ENCODE measurements around the gene DAB2. TPM values are rescaled to one million over a fixed set of nuclear protein-coding genes. Genes with fewer than 3 reads are reported as not detected.

The DAB2 gene
- total RNA-seq, 1 experiment from 2014 or later: 2.3 TPM

GRCh38 chr5:39377613-39378012 is 47.2 kb downstream of the DAB2 start:
- H3K56ac ChIP-seq (ENCODE audit: insufficient read length, low read depth, low read length): no peak overlapping the region
- Mint-ChIP-seq H3K27ac (no peak overlapping the region), H3K27me3 (ENCODE audit: low read depth) (no peaks in the 10 kb centered on the region), H3K9me3 (no peaks in the 10 kb centered on the region; a peak in 1 of 5 replicates), H3K36me3 (ENCODE audit: insufficient read depth in 1 of 3, low read depth in 3 of 3) (no peaks in the 10 kb centered on the region), H3K4me1 (peaks cover 4 to 9% of the 10 kb centered on the region in 2 experiments), H3K4me3 (no peak overlapping the region)
- H3K4me2 ChIP-seq (ENCODE audit: insufficient read depth, insufficient read length, low read length): no peak overlapping the region
- peaks cover 2% of the 10 kb centered on the region; the same call in 1 of the 2 replicates for H3K4me1 ChIP-seq (ENCODE audit: insufficient read depth, low read length)
- TF ChIP-seq CTCF (conservative IDR thresholded peaks at IDR 0.05): no peak
- H4K91ac ChIP-seq (ENCODE audit: insufficient read length, low read depth, low read length): no peak overlapping the region
- no peak overlapping the region for H2BK15ac ChIP-seq (ENCODE audit: low read depth, low read length)
- H3K14ac ChIP-seq (ENCODE audit: insufficient read depth, low read length): no peak overlapping the region
- H3K23ac ChIP-seq (ENCODE audit: insufficient read length, low read depth, low read length): no peak overlapping the region
- H4K20me1 ChIP-seq (ENCODE audit: control insufficient read depth, insufficient read depth, insufficient read length): no peaks in the 10 kb centered on the region
- WGBS (ENCODE audit: extremely low coverage, insufficient read length, low lambda C conversion rate): no CpG with 5 or more reads among the region's 2 CpGs
- H3K79me2 ChIP-seq (ENCODE audit: insufficient read depth, low read length): no peaks in the 10 kb centered on the region
- no peaks in the 10 kb centered on the region for H3K9me3 ChIP-seq (ENCODE audit: control insufficient read depth, low read depth, low read length)
- no peak overlapping the region for H4K8ac ChIP-seq (replicated peaks; ENCODE audit: insufficient read length, low read depth, low read length)
- H3K18ac ChIP-seq (ENCODE audit: insufficient read length, low read depth, low read length): no peak overlapping the region
- H2BK5ac ChIP-seq (ENCODE audit: insufficient read length, low read length): no peak overlapping the region
- no peak overlapping the region for H2BK120ac ChIP-seq (ENCODE audit: low read depth, low read length, poor library complexity, severe bottlenecking)
- no peak overlapping the region for H2AFZ ChIP-seq (ENCODE audit: low read length)
- no peak overlapping the region for H2BK12ac ChIP-seq (ENCODE audit: insufficient read length, low read depth, low read length)
- H2AK5ac ChIP-seq (ENCODE audit: insufficient read length, low read length): no peak overlapping the region
- no peak overlapping the region for H3K4ac ChIP-seq (ENCODE audit: low read depth, low read length)
- H4K5ac ChIP-seq (ENCODE audit: insufficient read length, low read depth, low read length): no peak overlapping the region
- no peak overlapping the region for H3K9ac ChIP-seq (ENCODE audit: extremely low read depth, insufficient read length, low read length)
- H3K23me2 ChIP-seq (ENCODE audit: insufficient read length, low read depth, low read length, poor library complexity, severe bottlenecking): no peaks in the 10 kb centered on the region
- no peak overlapping the region for H2BK20ac ChIP-seq (ENCODE audit: low read depth, low read length, poor library complexity, severe bottlenecking)
- no peak for DNase-seq
- no peak overlapping the region for H3T11ph ChIP-seq (ENCODE audit: low read length)
- no peaks in the 10 kb centered on the region for H3K79me1 ChIP-seq (ENCODE audit: insufficient read depth, low read depth, low read length, poor library complexity, severe bottlenecking)
- H3K27ac ChIP-seq (ENCODE audit: insufficient read length, low read depth, low read length): no peak overlapping the region
- H3K27me3 ChIP-seq (ENCODE audit: insufficient read depth, low read length): no peaks in the 10 kb centered on the region

Data from H9 (cell line).